H1 (cell line): ENCODE data around the gene TIAL1. TPM values are rescaled to one million over a fixed set of nuclear protein-coding genes. Genes with fewer than 3 reads are reported as not detected.
A peak's percentile ranks its signal among the peaks of the same experiment; 100 is the strongest.

ENCODE experiments used
- CTCF ChIA-PET: fragments of 300-600 bp; sonication (Branson Sonifier 250); formaldehyde crosslinking; loops from one replicate; lab custom pipeline; 2021; ENCODE audit not compliant: partially characterized antibody; lab: Charles Lee
- POLR2A ChIA-PET: fragments of 300-600 bp; sonication (Branson Sonifier 250); formaldehyde crosslinking; loops from one replicate; lab custom pipeline; 2021; ENCODE audit warnings: inconsistent platforms; ENCODE audit not compliant: partially characterized antibody; lab: Charles Lee
- DNase-seq, 2 experiments: peaks; one replicate each; pipeline versions ENCODE4 v3.0.0 to v3.0.0-alpha.2; 2010 to 2022; ENCODE audit warnings: low spot score in 2 of 2, low read depth in 1 of 2, mixed read lengths in 1 of 2
- FAIRE-seq: peaks from 2 replicates; lab custom pipeline; 2011; peaks lifted over from hg19 to GRCh38; lab: Jason Lieb, UNC
- H2AFZ ChIP-seq: 2 replicates; pipeline ENCODE4 v1.8.1; 2012; ENCODE audit warnings: low read length, inconsistent platforms
- H2AK5ac ChIP-seq: 2 replicates; pipeline ENCODE4 v1.6.1; 2013; ENCODE audit warnings: low read depth, low read length
- H2BK120ac ChIP-seq: replicated peaks from 2 replicates; pipeline ENCODE3; 2013; ENCODE audit warnings: low read depth, low read length, inconsistent platforms
- H2BK12ac ChIP-seq: 2 replicates; pipeline ENCODE4 v1.6.1; 2013; ENCODE audit warnings: low read depth, low read length
- H2BK15ac ChIP-seq: 2 replicates; pipeline ENCODE4 v1.6.1; 2013; ENCODE audit warnings: low read length
- H2BK20ac ChIP-seq: 2 replicates; pipeline ENCODE4 v1.6.1; 2013; ENCODE audit warnings: low read length
- H2BK5ac ChIP-seq: 2 replicates; pipeline ENCODE4 v1.6.1; 2013; ENCODE audit warnings: low read depth, low read length
- H3K14ac ChIP-seq: 2 replicates; pipeline ENCODE4 v1.6.1; 2013; ENCODE audit warnings: inconsistent platforms; ENCODE audit not compliant: insufficient read length
- H3K18ac ChIP-seq: 2 replicates; pipeline ENCODE4 v1.6.1; 2013; ENCODE audit warnings: low read length; ENCODE audit errors: extremely low read depth
- H3K23ac ChIP-seq: 2 replicates; pipeline ENCODE4 v1.6.1; 2013; ENCODE audit warnings: inconsistent platforms; ENCODE audit not compliant: insufficient read length
- H3K23me2 ChIP-seq: 2 replicates; pipeline ENCODE4 v1.6.1; 2013; ENCODE audit warnings: low read depth, low read length
- H3K27ac ChIP-seq: 2 replicates; pipeline ENCODE4 v1.6.1; 2011; ENCODE audit warnings: low read depth, low read length, inconsistent platforms
- H3K27me3 ChIP-seq, 4 experiments: replicated peaks in 1 of 4; 1 replicate in 1 of 4; 2 replicates in 3 of 4; pipeline versions ENCODE4 v1.6.1 to v1.8.1; 2011 to 2013; ENCODE audit warnings: low read length in 3 of 4, mild to moderate bottlenecking in 3 of 4, inconsistent platforms in 2 of 4, mixed read lengths in 2 of 4, moderate library complexity in 1 of 4; ENCODE audit not compliant: control insufficient read depth in 3 of 4, insufficient read depth in 3 of 4; ENCODE audit errors: extremely low read depth in 1 of 4
- H3K36me3 ChIP-seq, 4 experiments: 2 replicates each; pipeline versions ENCODE4 v1.6.1 to v1.8.1; 2011 to 2013; ENCODE audit warnings: mild to moderate bottlenecking in 4 of 4, low read length in 3 of 4, moderate library complexity in 2 of 4, control low read depth in 1 of 4, inconsistent platforms in 1 of 4; ENCODE audit not compliant: insufficient read depth in 4 of 4, control insufficient read depth in 2 of 4
- H3K4ac ChIP-seq: replicated peaks from 2 replicates; pipeline ENCODE3; 2013; ENCODE audit warnings: low read length, low read depth, mixed read lengths, inconsistent platforms; ENCODE audit not compliant: insufficient read length
- H3K4me1 ChIP-seq, 4 experiments: replicated peaks in 1 of 4; 1 replicate in 1 of 4; 2 replicates in 3 of 4; pipeline versions ENCODE4 v1.6.1 to v1.8.1; 2011 to 2013; ENCODE audit warnings: low read length in 3 of 4, inconsistent platforms in 2 of 4, mixed read lengths in 1 of 4; ENCODE audit not compliant: insufficient read depth in 4 of 4, control insufficient read depth in 3 of 4
- H3K4me2 ChIP-seq, 2 experiments: 2 replicates each; pipeline versions ENCODE4 v1.6.1 to v1.8.1; 2011 to 2013; ENCODE audit warnings: low read depth in 2 of 2, low read length in 2 of 2, control low read depth in 1 of 2, inconsistent platforms in 1 of 2, mild to moderate bottlenecking in 1 of 2; ENCODE audit not compliant: insufficient read depth in 1 of 2
- H3K4me3 ChIP-seq, 4 experiments: fragments of 200-600, 300-600 bp in 1 of 4; sonication (generic), shearing (Covaris generic), sonication (Bioruptor Twin) in 1 of 4; 2 replicates each; pipeline versions ENCODE4 v1.5.1 to v1.8.1; 2011 to 2016; ENCODE audit warnings: low read length in 4 of 4, low read depth in 3 of 4, control low read depth in 2 of 4, inconsistent platforms in 2 of 4, mild to moderate bottlenecking in 2 of 4, mixed read lengths in 1 of 4, moderate library complexity in 1 of 4; ENCODE audit not compliant: insufficient read depth in 2 of 4; ENCODE audit errors: extremely low read depth in 1 of 4
- H3K56ac ChIP-seq: replicated peaks from 2 replicates; pipeline ENCODE3; 2013; ENCODE audit warnings: low read depth, mild to moderate bottlenecking, mixed read lengths, low read length, inconsistent platforms; ENCODE audit not compliant: insufficient read length
- H3K79me1 ChIP-seq: 2 replicates; pipeline ENCODE4 v1.6.1; 2013; ENCODE audit warnings: low read depth, low read length, control low read depth
- H3K79me2 ChIP-seq, 2 experiments: 2 replicates each; pipeline versions ENCODE4 v1.6.1 to v1.8.1; 2012 to 2013; ENCODE audit warnings: low read length in 2 of 2, mild to moderate bottlenecking in 2 of 2, inconsistent platforms in 1 of 2; ENCODE audit not compliant: insufficient read depth in 2 of 2, control insufficient read depth in 1 of 2
- H3K9ac ChIP-seq, 4 experiments: replicated peaks in 1 of 4; 1 replicate in 1 of 4; 2 replicates in 3 of 4; pipeline versions ENCODE4 v1.6.1 to v1.8.1; 2011 to 2013; ENCODE audit warnings: low read depth in 3 of 4, low read length in 3 of 4, control low read depth in 2 of 4, mild to moderate bottlenecking in 2 of 4, moderate library complexity in 2 of 4, inconsistent platforms in 1 of 4; ENCODE audit errors: extremely low read depth in 1 of 4
- H3K9me3 ChIP-seq, 2 experiments: 2 replicates each; pipeline versions ENCODE4 v1.6.1 to v1.8.1; 2012 to 2013; ENCODE audit warnings: mild to moderate bottlenecking in 2 of 2, moderate library complexity in 2 of 2, control low read depth in 1 of 2, inconsistent platforms in 1 of 2, low read depth in 1 of 2, low read length in 1 of 2, mixed read lengths in 1 of 2; ENCODE audit not compliant: insufficient read depth in 2 of 2
- H4K20me1 ChIP-seq, 2 experiments: replicated peaks in 1 of 2; 2 replicates each; pipeline versions ENCODE3 to v1.8.1; 2011 to 2013; ENCODE audit warnings: inconsistent platforms in 2 of 2, low read length in 2 of 2, mild to moderate bottlenecking in 1 of 2; ENCODE audit not compliant: insufficient read depth in 2 of 2, control insufficient read depth in 1 of 2
- H4K5ac ChIP-seq: 2 replicates; pipeline ENCODE4 v1.6.1; 2013; ENCODE audit warnings: low read length, low read depth, mixed read lengths, inconsistent platforms; ENCODE audit not compliant: insufficient read length
- H4K8ac ChIP-seq: 2 replicates; pipeline ENCODE4 v1.8.0; 2013; ENCODE audit warnings: mild to moderate bottlenecking, moderate library complexity, low read length, inconsistent platforms; ENCODE audit not compliant: insufficient read depth; ENCODE audit errors: extremely low read depth
- H4K91ac ChIP-seq: replicated peaks from 2 replicates; pipeline ENCODE3; 2013; ENCODE audit warnings: low read length, mixed read lengths, inconsistent platforms; ENCODE audit not compliant: insufficient read length
- BACH1 ChIP-seq: IDR thresholded peaks from 2 replicates; pipeline ENCODE4 v1.6.1; 2012; ENCODE audit warnings: low read length, improper control_type of control experiment
- CBX5 ChIP-seq: fragments of 300-800, 300-1000 bp; sonication (generic); IDR thresholded peaks from 2 replicates; pipeline ENCODE4 v1.7.1; 2016; ENCODE audit warnings: antibody characterized with exemption, low read length, low read depth
- E2F6 ChIP-seq: IDR thresholded peaks from 2 replicates; pipeline ENCODE4 v1.6.1; 2012; ENCODE audit warnings: inconsistent platforms
- JUN ChIP-seq: IDR thresholded peaks from 2 replicates; pipeline ENCODE4 v1.6.1; 2011; ENCODE audit warnings: low read depth, mild to moderate bottlenecking, improper control_type of control experiment, low read length
- MAFK ChIP-seq: IDR thresholded peaks from 2 replicates; pipeline ENCODE4 v1.6.1; 2012; ENCODE audit warnings: low read depth, mild to moderate bottlenecking, improper control_type of control experiment, low read length
- NRF1 ChIP-seq: IDR thresholded peaks from 2 replicates; pipeline ENCODE4 v1.6.1; 2011; ENCODE audit warnings: mild to moderate bottlenecking, low read depth, low read length, improper control_type of control experiment
- POU5F1 ChIP-seq: IDR thresholded peaks from 2 replicates; pipeline ENCODE4 v1.6.1; 2011; ENCODE audit warnings: low read depth, mild to moderate bottlenecking, low read length, moderate library complexity
- RXRA ChIP-seq: IDR thresholded peaks from 2 replicates; pipeline ENCODE4 v1.6.1; 2011; ENCODE audit warnings: low read depth, mild to moderate bottlenecking, low read length, moderate library complexity; ENCODE audit not compliant: insufficient read depth
- SIRT6 ChIP-seq: IDR thresholded peaks from one replicate; pipeline ENCODE4 v1.7.1; 2012; ENCODE audit warnings: low read length, inconsistent platforms
- SP2 ChIP-seq: IDR thresholded peaks from 2 replicates; pipeline ENCODE4 v1.6.1; 2012; ENCODE audit warnings: mild to moderate bottlenecking, low read length, inconsistent platforms
- TAF7 ChIP-seq: optimal IDR thresholded peaks from 2 replicates; pipeline ENCODE3; 2011; ENCODE audit warnings: low read depth, mild to moderate bottlenecking, inconsistent platforms, low read length, moderate library complexity, borderline replicate concordance
- WGBS, 2 experiments: shearing (Covaris generic) in 1 of 2; methylation state at CpG; one replicate each; pipeline versions ENCODE4 v1.1.6 to v1.1.7; 2013 to 2015; ENCODE audit warnings: low lambda C conversion rate in 2 of 2, mixed read lengths in 2 of 2, inconsistent platforms in 1 of 2, low coverage in 1 of 2, missing lambda C conversion rate in 1 of 2; ENCODE audit not compliant: insufficient replicate concordance in 2 of 2, insufficient coverage in 1 of 2, insufficient read length in 1 of 2; ENCODE audit errors: extremely low coverage in 1 of 2, missing lambda C conversion rate in 1 of 2; 5-methylcytosine and 5-hydroxymethylcytosine counted together
- polyA plus RNA-seq, 7 experiments: library from polyadenylated mRNA; depleted of rRNA in 3 of 7; stranded (reverse) in 5 of 7; unstranded in 2 of 7; fragments of >200 nt in 5 of 7; fragments of 200-250 nt in 2 of 7; gene quantifications; 1 replicate in 5 of 7; 2 replicates in 1 of 7; 4 replicates in 1 of 7; pipeline versions ENCODE4 v1.2.1 to v1.2.3, GENCODE V29; 2011 to 2013; ENCODE audit warnings: missing spikeins in 2 of 7, mixed read lengths in 2 of 7
- total RNA-seq: library from RNA; stranded (reverse); fragmentation: NEBNext Ultra II Directional; extraction: Animal tissue kit (Norgen Biotek cat#: 25700); gene quantifications from 2 replicates; pipeline ENCODE4 v1.2.1, GENCODE V29; 2021

The TIAL1 gene
- total and polyA plus RNA-seq, 2 of the 8 experiments (the other 6 are each of a cell fraction or from before 2014, with no cell fraction given): 50.4 to 166 TPM

GRCh38 chr10:119542988-119543813 lies 53.6 kb downstream of the TIAL1 start:
- DNase-seq (no peak), FAIRE-seq (no peak)
- ChIA-PET CTCF (interaction anchor here (0.9 to 2.4 kb wide), 7 partner anchors 10 to 344 kb away, joined by 3 to 8 read pairs (median 4); no protein-coding TSS in a partner anchor), POLR2A (interaction anchor here (1.3 to 1.6 kb wide), 2 partner anchors 10 to 108 kb away, joined by 3 to 5 read pairs; partner anchors contain the start of gene BAG3)
- H3K14ac ChIP-seq: no peak overlapping the region
- H3K56ac ChIP-seq: no peak overlapping the region
- peaks cover 2 to 14% (median 7%) of the 10 kb centered on the region in 4 experiments; a peak in 6 of 7 replicates for H3K4me1 ChIP-seq
- H2BK120ac ChIP-seq: no peak overlapping the region
- 1% methylated on average over 48 of the region's 78 CpGs; no CpG with 5 or more reads in 1 of the 2 experiments for WGBS, 2 experiments
- H4K8ac ChIP-seq: peak overlapping the region; percentile 57
- H4K20me1 ChIP-seq: peaks cover 0 to 7% of the 10 kb centered on the region in 2 experiments
- no peak overlapping the region for H2BK20ac ChIP-seq
- no peak overlapping the region for H3K23ac ChIP-seq
- no peaks in the 10 kb centered on the region for H3K79me2 ChIP-seq
- peak overlapping the region; percentile 49 to 79 (median 59) for H3K4me3 ChIP-seq
- H4K5ac ChIP-seq: no peak overlapping the region
- H3K4me2 ChIP-seq: peak overlapping the region; percentile 76 to 100
- no peaks in the 10 kb centered on the region for H3K36me3 ChIP-seq
- H3K18ac ChIP-seq: peak overlapping the region; percentile 48; the same call in 1 of the 2 replicates
- H3K27ac ChIP-seq: no peak overlapping the region
- peaks cover 17 to 44% (median 28%) of the 10 kb centered on the region in 4 experiments for H3K27me3 ChIP-seq
- H3K9ac ChIP-seq: peak overlapping the region in 2 of 4 experiments; percentile 38 to 44; a peak in 2 of 7 replicates
- no peak overlapping the region for H2AK5ac ChIP-seq
- no peaks in the 10 kb centered on the region for H3K9me3 ChIP-seq
- H3K4ac ChIP-seq: no peak overlapping the region
- no peak overlapping the region for H2BK5ac ChIP-seq
- no peak overlapping the region for H2BK15ac ChIP-seq
- H3K23me2 ChIP-seq: peaks cover 19% of the 10 kb centered on the region
- H2BK12ac ChIP-seq: peak overlapping the region; percentile 27; the same call in 1 of the 2 replicates
- no peak overlapping the region for H4K91ac ChIP-seq
- H3K79me1 ChIP-seq: no peaks in the 10 kb centered on the region
- H2AFZ ChIP-seq: peak overlapping the region; percentile 58; the same call in 1 of the 2 replicates
- no peak for TF ChIP-seq POU5F1
- TF ChIP-seq BACH1: no peak
- no peak for TF ChIP-seq JUN
- no peak for TF ChIP-seq SP2
- TF ChIP-seq RXRA: no peak
- TF ChIP-seq E2F6: peak; percentile 34
- TF ChIP-seq MAFK: no peak
- no peak for TF ChIP-seq TAF7
- no peak for TF ChIP-seq NRF1
- TF ChIP-seq SIRT6: no peak
- TF ChIP-seq CBX5: no peak
